Liver (tissue), 9 donors: ENCODE measurements around the gene CELF2. TPM values are rescaled to one million over a fixed set of nuclear protein-coding genes. Genes with fewer than 3 reads are reported as not detected.

Experiments
- DNase-seq: peaks from one replicate; pipeline ENCODE4 v3.0.0-alpha.2; 2017; ENCODE audit warnings: low spot score
- H3K27ac ChIP-seq, 2 donors: one replicate each; pipeline ENCODE4 v1.7.0; 2013; ENCODE audit warnings: inconsistent platforms in 2 of 2, low read length in 2 of 2, control low read depth in 1 of 2, low read depth in 1 of 2, mild to moderate bottlenecking in 1 of 2
- H3K27me3 ChIP-seq, 4 donors: one replicate each; pipeline versions ENCODE4 v1.6.1 to v1.7.0; 2013; ENCODE audit warnings: low read length in 3 of 4, inconsistent platforms in 1 of 4, mild to moderate bottlenecking in 1 of 4, moderate library complexity in 1 of 4; ENCODE audit not compliant: control insufficient read depth in 4 of 4, insufficient read depth in 4 of 4
- H3K36me3 ChIP-seq, 4 donors: one replicate each; pipeline versions ENCODE4 v1.6.1 to v1.7.0; 2013; ENCODE audit warnings: low read length in 3 of 4, mild to moderate bottlenecking in 3 of 4, low read depth in 1 of 4, moderate library complexity in 1 of 4; ENCODE audit not compliant: control insufficient read depth in 4 of 4, insufficient read depth in 3 of 4
- H3K4me1 ChIP-seq, 4 donors: one replicate each; pipeline versions ENCODE4 v1.6.1 to v1.7.0; 2013; ENCODE audit warnings: low read length in 3 of 4, mild to moderate bottlenecking in 3 of 4, moderate library complexity in 1 of 4; ENCODE audit not compliant: control insufficient read depth in 4 of 4, insufficient read depth in 4 of 4
- H3K4me3 ChIP-seq, 3 donors: one replicate each; pipeline versions ENCODE4 v1.6.1 to v1.7.0; 2013; ENCODE audit warnings: low read length in 3 of 3, control low read depth in 1 of 3, low read depth in 1 of 3, mild to moderate bottlenecking in 1 of 3
- H3K9ac ChIP-seq, 2 donors: one replicate each; pipeline ENCODE4 v1.7.0; 2013; ENCODE audit warnings: low read length in 2 of 2, mild to moderate bottlenecking in 2 of 2, moderate library complexity in 2 of 2, control low read depth in 1 of 2, low read depth in 1 of 2
- H3K9me3 ChIP-seq, 4 donors: one replicate each; pipeline versions ENCODE4 v1.6.1 to v1.7.0; 2013; ENCODE audit warnings: low read length in 3 of 4; ENCODE audit not compliant: control insufficient read depth in 4 of 4
- EGR1 ChIP-seq, 2 donors: IDR thresholded peaks; 2 replicates each; pipeline ENCODE4 v1.6.1; 2016 to 2018; ENCODE audit warnings: antibody characterized with exemption in 2 of 2, low read depth in 2 of 2
- FOXA1 ChIP-seq: IDR thresholded peaks from 2 replicates; pipeline ENCODE4 v1.6.1; 2016; ENCODE audit warnings: antibody characterized with exemption
- FOXA2 ChIP-seq: IDR thresholded peaks from 2 replicates; pipeline ENCODE4 v1.6.1; 2016; ENCODE audit warnings: antibody characterized with exemption
- GABPA ChIP-seq, 2 donors: IDR thresholded peaks in 1 of 2; conservative IDR thresholded peaks in 1 of 2; 2 replicates each; pipeline ENCODE4 v1.6.1; 2016; ENCODE audit warnings: antibody characterized with exemption in 2 of 2, mild to moderate bottlenecking in 1 of 2, moderate library complexity in 1 of 2
- HNF4A ChIP-seq, 2 donors: conservative IDR thresholded peaks; 2 replicates each; pipeline ENCODE4 v1.6.1; 2016; ENCODE audit warnings: antibody characterized with exemption in 2 of 2, mild to moderate bottlenecking in 2 of 2
- HNF4G ChIP-seq: IDR thresholded peaks from 2 replicates; pipeline ENCODE4 v1.6.1; 2016; ENCODE audit warnings: antibody characterized with exemption
- JUND ChIP-seq, 2 donors: IDR thresholded peaks; 2 replicates each; pipeline ENCODE4 v1.6.1; 2016; ENCODE audit warnings: antibody characterized with exemption in 2 of 2
- NR2F2 ChIP-seq: IDR thresholded peaks from 2 replicates; pipeline ENCODE4 v1.6.1; 2016; ENCODE audit warnings: antibody characterized with exemption
- RAD21 ChIP-seq, 2 donors: IDR thresholded peaks; 2 replicates each; pipeline ENCODE4 v1.6.1; 2016; ENCODE audit warnings: antibody characterized with exemption in 2 of 2, mild to moderate bottlenecking in 2 of 2
- RXRA ChIP-seq, 2 donors: IDR thresholded peaks; 2 replicates each; pipeline ENCODE4 v1.6.1; 2017 to 2018; ENCODE audit warnings: antibody characterized with exemption in 2 of 2, mild to moderate bottlenecking in 1 of 2
- SP1 ChIP-seq: IDR thresholded peaks from 2 replicates; pipeline ENCODE4 v1.6.1; 2018; ENCODE audit warnings: antibody characterized with exemption, mild to moderate bottlenecking
- TAF1 ChIP-seq: conservative IDR thresholded peaks from 2 replicates; pipeline ENCODE4 v1.6.1; 2016; ENCODE audit warnings: antibody characterized with exemption, mild to moderate bottlenecking
- YY1 ChIP-seq: IDR thresholded peaks from 2 replicates; pipeline ENCODE4 v1.6.1; 2016; ENCODE audit warnings: antibody characterized with exemption, mild to moderate bottlenecking
- WGBS: extraction: QIAGEN DNeasy Blood & Tissue Kit; methylation state at CpG from one replicate; pipeline ENCODE4 v1.1.7; 2013; 5-methylcytosine and 5-hydroxymethylcytosine counted together
- polyA plus RNA-seq, 2 donors: library from polyadenylated mRNA; stranded (reverse) in 1 of 2; unstranded in 1 of 2; fragments of 200-250 nt in 1 of 2; fragments of >200 nt in 1 of 2; fragmentation: Nextera tagmentation in 1 of 2; extraction: Ambion mirVana in 1 of 2; gene quantifications; one replicate each; pipeline versions ENCODE4 v1.2.1 to v1.2.3, GENCODE V29; 2013 to 2015
- total RNA-seq, 2 donors: library from RNA; depleted of rRNA; stranded (reverse); fragments of >200 nt; gene quantifications; one replicate each; pipeline ENCODE4 v1.2.3, GENCODE V29; 2014
- TF ChIP-seq, protein P1 (sequence below): fragments of 150-350 bp; IDR thresholded peaks from 2 replicates; pipeline ENCODE4 v1.5.1; 2017; ENCODE audit warnings: improper control_type of control experiment, low read depth, low read length; ENCODE audit not compliant: missing input control
- TF ChIP-seq, protein P2 (sequence below): IDR thresholded peaks from 2 replicates; pipeline ENCODE4 v1.6.1; 2016; ENCODE audit warnings: antibody characterized with exemption
- TF ChIP-seq, protein P3 (sequence below): IDR thresholded peaks from 2 replicates; pipeline ENCODE4 v1.6.1; 2016; ENCODE audit warnings: antibody characterized with exemption
- TF ChIP-seq, protein P4 (sequence below): IDR thresholded peaks from 2 replicates; pipeline ENCODE4 v1.6.1; 2016; ENCODE audit warnings: antibody characterized with exemption, mild to moderate bottlenecking
- TF ChIP-seq, protein P5 (sequence below): IDR thresholded peaks from 2 replicates; pipeline ENCODE4 v1.6.1; 2016; ENCODE audit warnings: antibody characterized with exemption
- donor health status: healthy.
- donor health status: healthy.
- donor health status: healthy.
- donor health status: healthy.
- donor health status: healthy.

The CELF2 gene
- total and polyA plus RNA-seq, 4 donors: 1.4 to 8.5 (median 5.6) TPM

DNA sequence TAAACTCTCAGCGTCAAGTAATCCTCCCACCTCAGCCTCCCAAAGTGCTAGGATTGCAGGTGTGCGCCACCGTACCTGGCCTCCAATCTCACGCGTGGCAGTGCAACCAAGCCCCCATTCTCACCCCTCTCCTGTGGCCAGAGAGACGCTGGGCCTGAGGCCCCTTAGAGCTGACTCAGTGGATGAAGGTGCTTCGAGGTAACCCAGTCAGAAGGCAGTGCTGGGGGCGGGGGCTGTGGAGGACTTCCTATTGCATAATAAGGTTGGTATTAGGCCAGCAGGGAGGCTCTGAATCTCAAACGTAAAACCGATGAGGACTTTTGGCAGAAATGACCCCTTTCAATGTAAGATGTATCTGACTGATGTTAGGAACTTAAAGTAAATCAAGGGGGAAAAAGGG, 364.5 kb downstream of the CELF2 start (continued):
- TF ChIP-seq HNF4A (conservative IDR thresholded peaks at IDR 0.05): no peak
- TF ChIP-seq, protein P1, sequence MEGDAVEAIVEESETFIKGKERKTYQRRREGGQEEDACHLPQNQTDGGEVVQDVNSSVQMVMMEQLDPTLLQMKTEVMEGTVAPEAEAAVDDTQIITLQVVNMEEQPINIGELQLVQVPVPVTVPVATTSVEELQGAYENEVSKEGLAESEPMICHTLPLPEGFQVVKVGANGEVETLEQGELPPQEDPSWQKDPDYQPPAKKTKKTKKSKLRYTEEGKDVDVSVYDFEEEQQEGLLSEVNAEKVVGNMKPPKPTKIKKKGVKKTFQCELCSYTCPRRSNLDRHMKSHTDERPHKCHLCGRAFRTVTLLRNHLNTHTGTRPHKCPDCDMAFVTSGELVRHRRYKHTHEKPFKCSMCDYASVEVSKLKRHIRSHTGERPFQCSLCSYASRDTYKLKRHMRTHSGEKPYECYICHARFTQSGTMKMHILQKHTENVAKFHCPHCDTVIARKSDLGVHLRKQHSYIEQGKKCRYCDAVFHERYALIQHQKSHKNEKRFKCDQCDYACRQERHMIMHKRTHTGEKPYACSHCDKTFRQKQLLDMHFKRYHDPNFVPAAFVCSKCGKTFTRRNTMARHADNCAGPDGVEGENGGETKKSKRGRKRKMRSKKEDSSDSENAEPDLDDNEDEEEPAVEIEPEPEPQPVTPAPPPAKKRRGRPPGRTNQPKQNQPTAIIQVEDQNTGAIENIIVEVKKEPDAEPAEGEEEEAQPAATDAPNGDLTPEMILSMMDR: no peak
- no peak for TF ChIP-seq RAD21 (IDR thresholded peaks at IDR 0.05)

DNA sequence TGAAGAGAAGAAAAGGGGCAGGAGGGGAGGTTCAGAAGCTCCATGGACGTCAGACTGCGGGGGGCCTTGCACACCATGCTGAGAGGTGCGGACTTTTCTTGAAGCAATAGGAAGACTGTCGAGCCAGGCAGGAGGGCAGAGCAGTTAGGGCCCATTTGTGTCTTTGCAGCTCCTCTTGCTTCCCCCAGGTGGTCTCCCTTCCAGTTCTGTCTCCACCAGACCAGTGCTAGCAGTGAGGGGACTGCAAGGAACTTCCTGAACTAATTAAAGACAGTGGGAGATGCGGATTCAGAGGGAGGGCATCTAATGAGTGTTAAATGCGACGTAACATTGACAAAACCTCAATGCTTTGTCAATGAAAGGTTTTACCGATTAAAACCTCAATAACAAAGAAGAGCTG, 368.4 kb downstream of the CELF2 start:
- Histone ChIP-seq H3K9ac (no peak overlapping the region), H3K27me3 (no peaks in the 10 kb centered on the region), H3K36me3 (no peaks in the 10 kb centered on the region), H3K4me1 (no peaks in the 10 kb centered on the region), H3K27ac (no peak overlapping the region), H3K9me3 (no peaks in the 10 kb centered on the region), H3K4me3 (no peak overlapping the region)
- TF ChIP-seq, protein P2, sequence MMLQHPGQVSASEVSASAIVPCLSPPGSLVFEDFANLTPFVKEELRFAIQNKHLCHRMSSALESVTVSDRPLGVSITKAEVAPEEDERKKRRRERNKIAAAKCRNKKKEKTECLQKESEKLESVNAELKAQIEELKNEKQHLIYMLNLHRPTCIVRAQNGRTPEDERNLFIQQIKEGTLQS: no peak
- TF ChIP-seq EGR1 (IDR thresholded peaks at IDR 0.05; ENCODE audit: low read depth in 2 of 2): no peak
- no peak for TF ChIP-seq FOXA2
- TF ChIP-seq RAD21 (IDR thresholded peaks at IDR 0.05): no peak
- TF ChIP-seq, protein P3, sequence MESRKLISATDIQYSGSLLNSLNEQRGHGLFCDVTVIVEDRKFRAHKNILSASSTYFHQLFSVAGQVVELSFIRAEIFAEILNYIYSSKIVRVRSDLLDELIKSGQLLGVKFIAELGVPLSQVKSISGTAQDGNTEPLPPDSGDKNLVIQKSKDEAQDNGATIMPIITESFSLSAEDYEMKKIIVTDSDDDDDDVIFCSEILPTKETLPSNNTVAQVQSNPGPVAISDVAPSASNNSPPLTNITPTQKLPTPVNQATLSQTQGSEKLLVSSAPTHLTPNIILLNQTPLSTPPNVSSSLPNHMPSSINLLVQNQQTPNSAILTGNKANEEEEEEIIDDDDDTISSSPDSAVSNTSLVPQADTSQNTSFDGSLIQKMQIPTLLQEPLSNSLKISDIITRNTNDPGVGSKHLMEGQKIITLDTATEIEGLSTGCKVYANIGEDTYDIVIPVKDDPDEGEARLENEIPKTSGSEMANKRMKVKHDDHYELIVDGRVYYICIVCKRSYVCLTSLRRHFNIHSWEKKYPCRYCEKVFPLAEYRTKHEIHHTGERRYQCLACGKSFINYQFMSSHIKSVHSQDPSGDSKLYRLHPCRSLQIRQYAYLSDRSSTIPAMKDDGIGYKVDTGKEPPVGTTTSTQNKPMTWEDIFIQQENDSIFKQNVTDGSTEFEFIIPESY: no peak
- TF ChIP-seq, protein P4, sequence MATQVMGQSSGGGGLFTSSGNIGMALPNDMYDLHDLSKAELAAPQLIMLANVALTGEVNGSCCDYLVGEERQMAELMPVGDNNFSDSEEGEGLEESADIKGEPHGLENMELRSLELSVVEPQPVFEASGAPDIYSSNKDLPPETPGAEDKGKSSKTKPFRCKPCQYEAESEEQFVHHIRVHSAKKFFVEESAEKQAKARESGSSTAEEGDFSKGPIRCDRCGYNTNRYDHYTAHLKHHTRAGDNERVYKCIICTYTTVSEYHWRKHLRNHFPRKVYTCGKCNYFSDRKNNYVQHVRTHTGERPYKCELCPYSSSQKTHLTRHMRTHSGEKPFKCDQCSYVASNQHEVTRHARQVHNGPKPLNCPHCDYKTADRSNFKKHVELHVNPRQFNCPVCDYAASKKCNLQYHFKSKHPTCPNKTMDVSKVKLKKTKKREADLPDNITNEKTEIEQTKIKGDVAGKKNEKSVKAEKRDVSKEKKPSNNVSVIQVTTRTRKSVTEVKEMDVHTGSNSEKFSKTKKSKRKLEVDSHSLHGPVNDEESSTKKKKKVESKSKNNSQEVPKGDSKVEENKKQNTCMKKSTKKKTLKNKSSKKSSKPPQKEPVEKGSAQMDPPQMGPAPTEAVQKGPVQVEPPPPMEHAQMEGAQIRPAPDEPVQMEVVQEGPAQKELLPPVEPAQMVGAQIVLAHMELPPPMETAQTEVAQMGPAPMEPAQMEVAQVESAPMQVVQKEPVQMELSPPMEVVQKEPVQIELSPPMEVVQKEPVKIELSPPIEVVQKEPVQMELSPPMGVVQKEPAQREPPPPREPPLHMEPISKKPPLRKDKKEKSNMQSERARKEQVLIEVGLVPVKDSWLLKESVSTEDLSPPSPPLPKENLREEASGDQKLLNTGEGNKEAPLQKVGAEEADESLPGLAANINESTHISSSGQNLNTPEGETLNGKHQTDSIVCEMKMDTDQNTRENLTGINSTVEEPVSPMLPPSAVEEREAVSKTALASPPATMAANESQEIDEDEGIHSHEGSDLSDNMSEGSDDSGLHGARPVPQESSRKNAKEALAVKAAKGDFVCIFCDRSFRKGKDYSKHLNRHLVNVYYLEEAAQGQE: no peak
- no peak for TF ChIP-seq SP1
- TF ChIP-seq HNF4A (conservative IDR thresholded peaks at IDR 0.05): no peak
- no peak for TF ChIP-seq HNF4G
- no peak for TF ChIP-seq NR2F2
- TF ChIP-seq, protein P1: no peak
- no peak for TF ChIP-seq JUND (IDR thresholded peaks at IDR 0.05)
- no peak for TF ChIP-seq RXRA (IDR thresholded peaks at IDR 0.05)
- TF ChIP-seq FOXA1: no peak
- no peak for TF ChIP-seq YY1
- no peak for TF ChIP-seq GABPA (IDR thresholded peaks at IDR 0.05 in 1 of 2, conservative IDR thresholded peaks at IDR 0.05 in 1 of 2)
- TF ChIP-seq TAF1: no peak
- TF ChIP-seq, protein P5, sequence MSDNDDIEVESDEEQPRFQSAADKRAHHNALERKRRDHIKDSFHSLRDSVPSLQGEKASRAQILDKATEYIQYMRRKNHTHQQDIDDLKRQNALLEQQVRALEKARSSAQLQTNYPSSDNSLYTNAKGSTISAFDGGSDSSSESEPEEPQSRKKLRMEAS: no peak
- WGBS: 73% methylated on average over 8 of the region's 8 CpGs
- no peak for DNase-seq
